IPS-11a (cell line): Measurements from ENCODE around the gene HBG2.
"Not testable (repeated sequence)": the region's sequence is repeated elsewhere in the genome, so short reads cannot be mapped to it uniquely, and the experiment has no call there.

ENCODE experiments used
- H3K4me3 ChIP-seq: one replicate; pipeline ENCODE4 v1.5.1; 2013; ENCODE audit warnings: low read depth, low read length, control low read depth

The HBG2 gene

GRCh38 chr11:5250543-5251204, 3.9 kb downstream of the HBG2 start:
- H3K4me3 ChIP-seq, result no peak overlapping the region

- H3K4me3 ChIP-seq, result not testable (repeated sequence)
These were observed 4.7 kb downstream of the HBG2 start, which contains the start of gene HBG1 for GRCh38 chr11:5249807-5250396. HBG1 (minus strand) TSS chr11:5249857; CDS start chr11:5249804, 53 bp downstream.

GRCh38 chr11:5248498-5248897, 6.1 kb downstream of the HBG2 start:
- H3K4me3 ChIP-seq, result not testable (repeated sequence)

- no peak overlapping the region for H3K4me3 ChIP-seq
These were observed 6.9 kb downstream of the HBG2 start for GRCh38 chr11:5247472-5248192.

- H3K4me3 ChIP-seq, result no peak overlapping the region
These were observed 7.7 kb downstream of the HBG2 start for GRCh38 chr11:5246772-5247471.

- no peak overlapping the region for H3K4me3 ChIP-seq
These were observed 9.4 kb downstream of the HBG2 start for GRCh38 chr11:5245155-5245554.

GRCh38 chr11:5243816-5244180, 10.8 kb downstream of the HBG2 start:
- no peak overlapping the region for H3K4me3 ChIP-seq

- no peak overlapping the region for H3K4me3 ChIP-seq
These were observed 11.4 kb downstream of the HBG2 start for GRCh38 chr11:5242933-5243815.

GRCh38 chr11:5242208-5242607, 12.4 kb downstream of the HBG2 start:
- no peak overlapping the region for H3K4me3 ChIP-seq

- H3K4me3 ChIP-seq, result no peak overlapping the region
These were observed 13.1 kb downstream of the HBG2 start for GRCh38 chr11:5241458-5241857.

- H3K4me3 ChIP-seq, result no peak overlapping the region
These were observed 14.1 kb downstream of the HBG2 start for GRCh38 chr11:5240458-5240857.

GRCh38 chr11:5240056-5240455, 14.5 kb downstream of the HBG2 start:
- H3K4me3 ChIP-seq, result no peak overlapping the region

GRCh38 chr11:5239046-5239445, 15.5 kb downstream of the HBG2 start:
- H3K4me3 ChIP-seq, result no peak overlapping the region

GRCh38 chr11:5238486-5238885, 16.1 kb downstream of the HBG2 start:
- no peak overlapping the region for H3K4me3 ChIP-seq

- no peak overlapping the region for H3K4me3 ChIP-seq
These were observed 17.2 kb downstream of the HBG2 start for GRCh38 chr11:5237420-5237819.

GRCh38 chr11:5235364-5236095, 19.1 kb downstream of the HBG2 start:
- no peak overlapping the region for H3K4me3 ChIP-seq

GRCh38 chr11:5234381-5234834, 20.2 kb downstream of the HBG2 start, which contains the start of gene HBD:
HBD (minus strand) TSS chr11:5234483; CDS start chr11:5234433, 50 bp downstream.
- H3K4me3 ChIP-seq, result no peak within 1 kb of the TSS

- no peak overlapping the region for H3K4me3 ChIP-seq
These were observed 21.3 kb downstream of the HBG2 start for GRCh38 chr11:5233307-5233706.

GRCh38 chr11:5232821-5233220, 21.8 kb downstream of the HBG2 start:
- H3K4me3 ChIP-seq, result no peak overlapping the region

GRCh38 chr11:5232176-5232575, 22.4 kb downstream of the HBG2 start:
- no peak overlapping the region for H3K4me3 ChIP-seq
